OCI-LY7 (cell line): ENCODE data around the gene RRP12. TPM values are rescaled to one million over a fixed set of nuclear protein-coding genes. Genes with fewer than 3 reads are reported as not detected.

ENCODE experiments used
- BruUV-seq: library from RNA; stranded (reverse); fragments of 400-500 nt; replicated peaks from 2 replicates; lab custom pipeline; 2021; lab: Mats Ljungman, UMichigan
- CTCF ChIA-PET: fragments of 300-600 bp; sonication (Branson Sonifier 250); formaldehyde crosslinking; loops from one replicate; lab custom pipeline; 2022; ENCODE audit warnings: antibody characterized with exemption; ENCODE audit not compliant: unreplicated experiment; lab: Charles Lee
- POLR2A ChIA-PET: fragments of 300-600 bp; sonication (Branson Sonifier 250); formaldehyde crosslinking; loops from one replicate; lab custom pipeline; 2022; ENCODE audit warnings: antibody characterized with exemption; lab: Charles Lee
- DNase-seq: peaks from one replicate; pipeline ENCODE4 v3.0.0-alpha.2; 2015; ENCODE audit warnings: low spot score
- H2AFZ ChIP-seq: fragments of 200-600 bp; sonication (generic), shearing (Covaris generic); 2 replicates; pipeline ENCODE4 v1.6.1; 2014; ENCODE audit warnings: mild to moderate bottlenecking, antibody characterized with exemption, low read length, moderate library complexity
- H3K27ac ChIP-seq: fragments of 200-600 bp; sonication (generic); 2 replicates; pipeline ENCODE4 v1.5.1; 2014; ENCODE audit warnings: mixed run types, low read depth, mild to moderate bottlenecking, moderate library complexity, low read length, inconsistent platforms; ENCODE audit not compliant: poor library complexity, severe bottlenecking
- H3K36me3 ChIP-seq: fragments of 200-600 bp; sonication (generic); 2 replicates; pipeline ENCODE4 v1.6.1; 2014; ENCODE audit warnings: mild to moderate bottlenecking, antibody characterized with exemption, low read length, moderate library complexity, mixed read lengths; ENCODE audit not compliant: insufficient read depth
- H3K4me1 ChIP-seq: fragments of 200-600 bp; sonication (generic); 2 replicates; pipeline ENCODE4 v1.5.1; 2014; ENCODE audit warnings: mild to moderate bottlenecking, low read length; ENCODE audit not compliant: insufficient read depth, poor library complexity, severe bottlenecking
- H3K4me2 ChIP-seq: fragments of 200-600 bp; sonication (generic); 2 replicates; pipeline ENCODE4 v1.6.1; 2014; ENCODE audit warnings: mild to moderate bottlenecking, low read length
- H3K4me3 ChIP-seq: fragments of 200-600 bp; sonication (generic); 2 replicates; pipeline ENCODE4 v1.5.1; 2014; ENCODE audit warnings: mild to moderate bottlenecking, low read depth, low read length; ENCODE audit not compliant: poor library complexity, severe bottlenecking
- H3K79me2 ChIP-seq: fragments of 200-600 bp; sonication (generic); 2 replicates; pipeline ENCODE4 v1.6.1; 2016; ENCODE audit warnings: low read depth, mild to moderate bottlenecking, low read length, moderate library complexity, mixed read lengths; ENCODE audit not compliant: insufficient read depth
- H3K9me2 ChIP-seq: fragments of 200-600 bp; sonication (generic); 2 replicates; pipeline ENCODE4 v1.6.1; 2016; ENCODE audit warnings: mild to moderate bottlenecking, low read length, mixed read lengths; ENCODE audit not compliant: insufficient read depth
- H3K9me3 ChIP-seq: fragments of 200-600 bp; sonication (generic); 2 replicates; pipeline ENCODE4 v1.6.1; 2014; ENCODE audit warnings: mild to moderate bottlenecking, mixed run types, low read length, mixed read lengths
- H4K20me1 ChIP-seq: fragments of 200-600 bp; sonication (generic); 2 replicates; pipeline ENCODE4 v1.6.1; 2014; ENCODE audit warnings: mild to moderate bottlenecking, antibody characterized with exemption, low read length, moderate library complexity, mixed read lengths; ENCODE audit not compliant: insufficient read depth
- CTCF ChIP-seq: fragments of 200-600 bp; sonication (generic); conservative IDR thresholded peaks from 2 replicates; pipeline ENCODE4 v1.5.1; 2014; ENCODE audit warnings: mild to moderate bottlenecking, antibody characterized with exemption, low read length, moderate library complexity, mixed read lengths
- EZH2phosphoT487 ChIP-seq: fragments of 200-600 bp; sonication (generic); IDR thresholded peaks from 2 replicates; pipeline ENCODE4 v1.6.1; 2018; ENCODE audit warnings: low read depth, borderline replicate concordance, mild to moderate bottlenecking, mixed run types, antibody characterized with exemption, low read length, moderate library complexity, mixed read lengths
- intact Hi-C: fragments of 100-400 bp; cut with micrococcal nuclease; formaldehyde crosslinking; loops from one replicate; pipeline ENCODE4 v1.10.0; 2022; ENCODE audit not compliant: unreplicated experiment
- total RNA-seq, 2 experiments: library from RNA; depleted of rRNA in 1 of 2; stranded (reverse); fragments of >200 nt in 1 of 2; shearing (Covaris generic) in 1 of 2; gene quantifications; 2 replicates each; pipeline ENCODE4 v1.2.3, GENCODE V29; 2014 to 2022

Gene RRP12
- total RNA-seq, 2 experiments from 2014 or later = 32.1 to 39.3 TPM

DNA sequence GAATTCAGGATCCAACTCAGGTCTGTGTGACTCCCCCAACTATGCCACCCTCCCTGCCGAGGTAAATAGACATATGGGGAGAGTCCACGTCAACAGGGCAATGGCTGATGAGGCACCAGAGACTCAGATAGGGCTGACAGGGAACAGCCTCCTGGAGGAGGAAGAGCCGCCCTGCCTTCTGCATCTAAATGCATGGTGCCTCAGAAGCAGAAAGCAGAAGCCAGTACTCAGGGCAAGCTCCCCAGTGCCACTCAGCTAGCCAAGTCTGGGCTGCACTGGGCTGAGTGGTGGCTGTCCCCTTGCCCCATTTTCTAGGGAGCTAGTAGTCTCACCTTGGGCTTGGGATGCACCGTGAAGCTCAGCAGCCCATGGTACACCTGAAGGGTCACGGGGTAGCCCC is 11.0 kb downstream of the RRP12 start:
- Histone ChIP-seq H3K9me3 (no peaks in the 10 kb centered on the region), H3K9me2 (no peaks in the 10 kb centered on the region), H3K4me2 (no peak overlapping the region), H2AFZ (no peak overlapping the region), H4K20me1 (no peaks in the 10 kb centered on the region), H3K36me3 (peaks cover 77% of the 10 kb centered on the region), H3K79me2 (no peaks in the 10 kb centered on the region), H3K27ac (no peak overlapping the region), H3K4me1 (no peaks in the 10 kb centered on the region), H3K4me3 (no peak overlapping the region)
- intact Hi-C loops = no loop called here
- no peak for DNase-seq
- BruUV-seq = no TSS peak
- TF ChIP-seq CTCF (no peak), EZH2phosphoT487 (no peak)
- CTCF ChIA-PET = no interaction called here
- POLR2A ChIA-PET = interaction anchor here (0.6 kb wide), 1 partner anchor 41 kb away, joined by 3 read pairs; no protein-coding TSS in a partner anchor

DNA sequence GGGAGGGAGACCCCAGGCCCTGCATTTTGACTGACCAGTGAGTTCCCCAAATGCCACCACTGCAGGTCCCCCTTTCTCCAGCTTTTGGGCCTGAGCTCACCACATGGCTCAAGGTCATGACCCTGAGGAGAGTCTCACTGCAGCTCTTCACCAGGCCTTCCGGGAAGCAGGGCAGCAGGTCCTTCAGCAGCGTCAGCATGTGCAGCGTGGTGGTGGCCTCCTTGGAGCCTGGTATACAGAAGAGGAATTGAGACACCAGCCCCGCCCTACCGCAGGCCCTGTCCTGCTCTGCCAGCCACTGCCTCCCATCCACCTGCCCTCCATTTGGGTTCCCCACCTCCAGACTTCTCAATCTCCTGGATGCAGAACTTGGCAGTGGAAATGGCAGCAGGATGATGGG is 13.0 kb downstream of the RRP12 start:
- H3K4me2 ChIP-seq = no peak overlapping the region
- DNase-seq = no peak
- H4K20me1 ChIP-seq = no peaks in the 10 kb centered on the region
- POLR2A ChIA-PET = interaction anchor here (1.2 kb wide), 1 partner anchor 46 kb away, joined by 4 read pairs; no protein-coding TSS in a partner anchor
- no peak overlapping the region for H2AFZ ChIP-seq
- TF ChIP-seq CTCF (no peak), EZH2phosphoT487 (no peak)
- H3K9me3 ChIP-seq = no peaks in the 10 kb centered on the region
- CTCF ChIA-PET = no interaction called here
- H3K79me2 ChIP-seq = no peaks in the 10 kb centered on the region
- H3K4me1 ChIP-seq = no peaks in the 10 kb centered on the region
- BruUV-seq = no TSS peak
- intact Hi-C loops = no loop called here
- peaks cover 78% of the 10 kb centered on the region for H3K36me3 ChIP-seq
- H3K9me2 ChIP-seq = no peaks in the 10 kb centered on the region
- H3K4me3 ChIP-seq = no peak overlapping the region
- no peak overlapping the region for H3K27ac ChIP-seq

- H3K27ac ChIP-seq = no peak overlapping the region
- H3K4me2 ChIP-seq = no peak overlapping the region
- H3K9me3 ChIP-seq = no peaks in the 10 kb centered on the region
- H3K9me2 ChIP-seq = no peaks in the 10 kb centered on the region
- no peaks in the 10 kb centered on the region for H3K79me2 ChIP-seq
- no peaks in the 10 kb centered on the region for H3K4me1 ChIP-seq
- H4K20me1 ChIP-seq = no peaks in the 10 kb centered on the region
- H3K4me3 ChIP-seq = no peak overlapping the region
- DNase-seq = no peak
- no peak for TF ChIP-seq CTCF
- no peak for TF ChIP-seq EZH2phosphoT487
- ChIA-PET CTCF (interaction anchor here (0.6 kb wide), 3 partner anchors 9 to 100 kb away, joined by 3 to 6 read pairs (median 5); no protein-coding TSS in a partner anchor), POLR2A (no interaction called here)
- H3K36me3 ChIP-seq = peaks cover 87% of the 10 kb centered on the region
- H2AFZ ChIP-seq = no peak overlapping the region
- BruUV-seq = TSS peak; percentile 35
- intact Hi-C loops = no loop called here
These were observed 15.6 kb downstream of the RRP12 start for GRCh38 chr10:97385565-97385964.
